Mucosa of descending colon (tissue), 3 donors: Measurements from ENCODE around the gene MRPS6. TPM values are rescaled to one million over a fixed set of nuclear protein-coding genes. Genes with fewer than 3 reads are reported as not detected.

Experiments used
- ATAC-seq: fragments of 200-7000 bp; cut with Tn5 transposase; one replicate; pipeline ENCODE4 v1.9.1; 2020; ENCODE audit warnings: mild to moderate bottlenecking, moderate library complexity
- DNase-seq, 3 donors: peaks; one replicate each; pipeline ENCODE4 v3.0.0-alpha.2; 2020
- H3K36me3 ChIP-seq: fragments of 200-600 bp; one replicate; pipeline ENCODE4 v1.8.0; 2021; ENCODE audit warnings: low read depth, mild to moderate bottlenecking
- H3K4me1 ChIP-seq: fragments of 200-600 bp; one replicate; pipeline ENCODE4 v1.8.0; 2021; ENCODE audit warnings: low read depth, mild to moderate bottlenecking
- H3K4me3 ChIP-seq: fragments of 200-600 bp; one replicate; pipeline ENCODE4 v1.8.0; 2021; ENCODE audit warnings: mild to moderate bottlenecking
- H3K9me3 ChIP-seq: fragments of 200-600 bp; one replicate; pipeline ENCODE4 v1.8.0; 2021; ENCODE audit warnings: mild to moderate bottlenecking
- intact Hi-C, 2 donors: fragments of 100-400 bp; cut with DNase I in 1 of 2; cut with micrococcal nuclease in 1 of 2; formaldehyde crosslinking; loops; one replicate each; pipeline versions ENCODE4 v1.11.0 to v1.11.1; 2022; cut with DNase I, micrococcal nuclease
- total RNA-seq, 3 donors: library from RNA; stranded (reverse); fragmentation: NEBNext Ultra II Directional in 2 of 3; extraction: Animal tissue kit (Norgen Biotek cat#: 25700) in 2 of 3; gene quantifications; one replicate each; pipeline versions ENCODE4 v1.2.1 to v1.2.4, GENCODE V29; 2021 to 2023
- TF ChIP-seq, protein P1 (sequence below): fragments of 200-600 bp; IDR thresholded peaks from one replicate; pipeline ENCODE4 v1.8.0; 2022; ENCODE audit warnings: antibody characterized with exemption, mild to moderate bottlenecking
- donor health status: DM: no; HTN: no; CAD: no; lungs with moderate emphysema.
- donor health status: DM: no; HTN: no; CAD: no.
- donor health status: DM: no; HTN: yes; CAD: no.

MRPS6 gene
- total RNA-seq, 3 donors from 2014 or later = 38.7 to 102 (median 42.6) TPM

DNA sequence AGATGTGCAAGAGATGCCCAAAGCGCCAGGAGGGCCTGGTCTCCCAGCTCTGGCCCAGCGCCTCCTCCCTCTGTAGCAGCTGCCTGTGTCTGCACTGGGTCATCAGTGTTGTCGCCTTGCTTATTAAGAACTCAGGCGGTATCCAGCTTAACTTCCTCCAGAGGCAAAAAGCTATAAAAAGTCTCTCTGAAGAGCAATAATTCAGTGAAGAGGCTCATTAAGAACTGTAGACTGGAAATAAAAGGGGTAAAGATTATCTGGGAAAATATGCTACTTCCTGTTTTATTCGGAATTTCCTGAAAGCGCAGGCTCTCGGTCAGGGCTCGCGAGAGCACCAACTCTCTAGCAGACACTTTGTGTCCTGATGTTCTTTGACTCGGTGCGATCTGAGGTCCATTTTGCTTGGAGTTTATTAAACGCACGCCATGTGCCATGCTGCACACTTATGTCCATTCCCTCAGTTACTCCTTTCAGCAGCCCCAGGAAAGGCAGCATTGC is 70.4 kb downstream of the MRPS6 start:
- no peak for DNase-seq
- TF ChIP-seq, protein P1, sequence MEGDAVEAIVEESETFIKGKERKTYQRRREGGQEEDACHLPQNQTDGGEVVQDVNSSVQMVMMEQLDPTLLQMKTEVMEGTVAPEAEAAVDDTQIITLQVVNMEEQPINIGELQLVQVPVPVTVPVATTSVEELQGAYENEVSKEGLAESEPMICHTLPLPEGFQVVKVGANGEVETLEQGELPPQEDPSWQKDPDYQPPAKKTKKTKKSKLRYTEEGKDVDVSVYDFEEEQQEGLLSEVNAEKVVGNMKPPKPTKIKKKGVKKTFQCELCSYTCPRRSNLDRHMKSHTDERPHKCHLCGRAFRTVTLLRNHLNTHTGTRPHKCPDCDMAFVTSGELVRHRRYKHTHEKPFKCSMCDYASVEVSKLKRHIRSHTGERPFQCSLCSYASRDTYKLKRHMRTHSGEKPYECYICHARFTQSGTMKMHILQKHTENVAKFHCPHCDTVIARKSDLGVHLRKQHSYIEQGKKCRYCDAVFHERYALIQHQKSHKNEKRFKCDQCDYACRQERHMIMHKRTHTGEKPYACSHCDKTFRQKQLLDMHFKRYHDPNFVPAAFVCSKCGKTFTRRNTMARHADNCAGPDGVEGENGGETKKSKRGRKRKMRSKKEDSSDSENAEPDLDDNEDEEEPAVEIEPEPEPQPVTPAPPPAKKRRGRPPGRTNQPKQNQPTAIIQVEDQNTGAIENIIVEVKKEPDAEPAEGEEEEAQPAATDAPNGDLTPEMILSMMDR = no peak
- Histone ChIP-seq H3K4me3 (no peak overlapping the region), H3K9me3 (peaks cover 6% of the 10 kb centered on the region), H3K36me3 (no peaks in the 10 kb centered on the region), H3K4me1 (no peaks in the 10 kb centered on the region)
- intact Hi-C loops = no loop called here
- no peak for ATAC-seq

DNA sequence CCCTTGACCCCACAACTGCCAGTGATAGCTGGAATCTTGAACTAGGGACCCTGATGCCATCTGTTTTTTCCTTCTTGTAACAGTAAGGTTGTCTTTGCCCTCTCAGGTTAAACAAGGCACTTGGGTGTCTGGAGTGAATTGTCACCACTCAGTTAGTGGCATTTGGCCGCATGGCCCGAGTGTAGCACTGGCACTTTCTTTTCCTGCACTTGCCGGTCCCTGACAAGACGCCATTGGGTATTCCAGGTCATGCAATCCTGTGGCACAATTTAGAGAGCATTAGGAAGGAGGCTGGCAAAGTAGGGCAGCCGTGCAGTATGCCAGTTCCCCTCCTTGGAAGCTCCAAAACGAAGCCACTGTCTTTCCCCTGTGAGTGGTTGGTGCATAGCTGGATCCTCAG is 70.8 kb downstream of the MRPS6 start:
- H3K4me1 ChIP-seq = no peaks in the 10 kb centered on the region
- intact Hi-C loops = no loop called here
- DNase-seq = no peak

DNA sequence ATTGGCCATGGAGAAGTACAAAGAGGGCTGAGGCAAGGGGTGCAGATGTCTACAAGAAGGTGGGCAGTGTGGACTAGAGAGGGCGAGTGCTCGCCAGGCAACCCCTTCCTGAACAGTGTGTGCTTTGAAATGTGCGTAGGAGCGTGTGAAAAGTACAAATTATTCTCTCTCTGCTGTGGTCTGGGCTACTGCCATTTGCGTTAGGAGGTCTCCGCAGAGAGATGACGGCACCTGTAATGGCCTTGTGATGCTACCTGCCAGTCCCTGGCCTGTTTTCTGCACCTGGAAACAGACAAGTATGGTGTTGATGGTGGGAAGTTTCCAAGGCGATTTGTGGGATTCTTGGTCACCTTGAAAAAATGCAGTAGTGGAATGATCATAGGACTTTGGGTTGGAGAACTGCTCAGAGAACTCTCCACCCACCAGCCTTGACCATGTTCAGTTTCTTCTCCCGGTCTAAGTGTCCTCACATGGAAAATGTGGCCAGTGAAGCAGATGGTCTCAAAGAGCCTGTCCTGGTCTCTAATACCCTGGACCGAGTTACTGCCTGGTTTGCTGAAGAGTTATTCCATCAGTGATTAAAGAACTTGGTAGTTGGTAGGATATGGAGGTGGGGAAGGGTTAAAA is 74.5 kb downstream of the MRPS6 start:
- TF ChIP-seq, protein P1 = no peak
- ATAC-seq = no peak
- Histone ChIP-seq H3K36me3 (no peaks in the 10 kb centered on the region), H3K9me3 (peaks cover 6% of the 10 kb centered on the region), H3K4me3 (no peak overlapping the region), H3K4me1 (no peaks in the 10 kb centered on the region)
- intact Hi-C loops = no loop called here
- no peak for DNase-seq

More for the DNA sequence above, 70.8 kb downstream of the MRPS6 start:
- no peaks in the 10 kb centered on the region for H3K36me3 ChIP-seq
- TF ChIP-seq, protein P1 = no peak
- peaks cover 6% of the 10 kb centered on the region for H3K9me3 ChIP-seq
- no peak for ATAC-seq
- no peak overlapping the region for H3K4me3 ChIP-seq

DNA sequence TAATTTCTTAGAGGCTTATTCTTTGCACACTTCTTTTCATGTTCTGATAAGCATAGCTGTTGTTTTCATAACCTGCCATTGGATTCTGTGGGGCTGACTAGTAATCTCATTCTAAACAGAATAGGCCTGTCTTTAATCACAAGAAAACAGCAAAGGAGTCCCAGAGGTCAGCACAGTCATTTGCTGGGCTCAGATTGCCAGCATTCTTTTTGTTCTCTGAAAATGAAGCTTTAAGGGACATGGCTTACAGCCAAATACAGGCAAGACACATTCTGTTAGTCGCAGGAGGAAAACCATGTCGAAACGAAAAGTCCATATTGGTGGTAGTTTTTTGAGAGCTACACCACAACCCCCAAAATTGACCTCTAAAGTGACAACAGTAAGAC is 75.0 kb downstream of the MRPS6 start:
- intact Hi-C loops = no loop called here
- ATAC-seq (no peak), DNase-seq (no peak)
- Histone ChIP-seq H3K36me3 (no peaks in the 10 kb centered on the region), H3K9me3 (peaks cover 6% of the 10 kb centered on the region), H3K4me1 (no peaks in the 10 kb centered on the region), H3K4me3 (no peak overlapping the region)
- TF ChIP-seq, protein P1 = no peak

DNA sequence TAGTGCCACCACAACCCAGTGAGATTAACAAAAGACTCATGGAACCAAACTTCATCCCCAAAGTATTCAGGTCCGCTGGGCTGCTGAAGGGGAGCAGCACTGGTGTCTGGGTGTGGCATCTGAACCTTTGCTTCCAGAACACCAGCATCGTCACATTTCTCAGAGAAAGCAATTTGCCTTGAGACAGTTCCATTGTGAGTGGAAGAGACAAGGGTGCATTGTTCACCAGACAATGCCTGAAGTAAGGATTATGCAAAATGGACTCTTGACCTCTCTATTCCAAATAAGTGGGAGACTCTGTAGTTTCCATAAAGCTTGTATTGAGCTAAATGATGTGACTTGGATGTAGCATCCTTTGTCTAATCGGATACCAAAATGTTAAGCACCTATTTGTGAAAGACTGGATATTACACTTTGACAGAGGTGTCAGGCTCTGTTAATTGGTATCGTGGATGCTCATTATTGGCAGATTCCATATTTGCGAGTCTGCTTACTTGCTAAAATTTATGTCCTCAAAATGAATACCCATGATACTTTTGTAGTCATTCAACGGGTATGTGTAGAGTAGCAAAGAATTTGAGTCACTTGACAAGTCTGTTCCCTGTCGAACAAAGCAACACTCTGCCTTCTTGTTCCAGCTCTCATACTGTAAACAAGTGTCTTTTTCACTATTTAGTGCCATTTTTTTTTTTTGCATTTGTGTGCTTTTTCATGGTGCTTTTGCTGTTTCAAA is 75.6 kb downstream of the MRPS6 start:
- Histone ChIP-seq H3K36me3 (no peaks in the 10 kb centered on the region), H3K4me1 (no peaks in the 10 kb centered on the region), H3K9me3 (peaks cover 6% of the 10 kb centered on the region), H3K4me3 (no peak overlapping the region)
- TF ChIP-seq, protein P1 = no peak
- no peak for DNase-seq
- ATAC-seq = no peak
- intact Hi-C loops = no loop called here
